Measurements from ENCODE around the gene NCEH1. TPM values are rescaled to one million over a fixed set of nuclear protein-coding genes. Genes with fewer than 3 reads are reported as not detected.

Gene NCEH1
- total and polyA plus RNA-seq, 2 of the 13 experiments (the other 11 are each of a cell fraction or from before 2014, with no cell fraction given), result 12.9 to 21.4 TPM

GRCh38 chr3:172696357-172696756 is 14.5 kb downstream of the NCEH1 start (continued):
- peak; percentile 97 for TF ChIP-seq FOXP4 (CRISPR knock-in tag; IDR thresholded peaks at IDR 0.05)
- TF ChIP-seq GFI1 (CRISPR knock-in tag; IDR thresholded peaks at IDR 0.05; ENCODE audit: borderline replicate concordance), result peak; percentile 80
- peak; percentile 87; the same call in 1 of the 2 replicates for TF ChIP-seq MIER3 (CRISPR knock-in tag; IDR thresholded peaks at IDR 0.05; ENCODE audit: borderline replicate concordance)
- peak; percentile 75; the same call in 1 of the 2 replicates for TF ChIP-seq RERE (CRISPR knock-in tag; IDR thresholded peaks at IDR 0.05; ENCODE audit: low read depth)
- peak; percentile 48; the same call in 1 of the 2 replicates for TF ChIP-seq SP5 (CRISPR knock-in tag; IDR thresholded peaks at IDR 0.05; ENCODE audit: borderline replicate concordance, low read depth)
- no peak for TF ChIP-seq HNRNPL (IDR thresholded peaks at IDR 0.05; ENCODE audit: low read depth, low read length)
- TF ChIP-seq ZNF337 (CRISPR knock-in tag; IDR thresholded peaks at IDR 0.05; ENCODE audit: borderline replicate concordance, low read depth), result no peak
- TF ChIP-seq EHMT2 (IDR thresholded peaks at IDR 0.05; ENCODE audit: borderline replicate concordance, low read depth, low read length), result no peak
- TF ChIP-seq ZNF503 (CRISPR knock-in tag; IDR thresholded peaks at IDR 0.05), result peak; percentile 91
- 0 out of 2 replicates have a peak, but pooled peaks have one; percentile 25 for TF ChIP-seq RBFOX2 (IDR thresholded peaks at IDR 0.05; ENCODE audit: low read depth, low read length)
- TF ChIP-seq POGK (CRISPR knock-in tag; conservative IDR thresholded peaks at IDR 0.05), result no peak
- TF ChIP-seq NR2F2 (IDR thresholded peaks at IDR 0.05; ENCODE audit: borderline replicate concordance, low read depth), result peak; percentile 78; the same call in 1 of the 2 replicates
- peak; percentile 93 for TF ChIP-seq GATA4 (IDR thresholded peaks at IDR 0.05; ENCODE audit: borderline replicate concordance, low read depth)
- TF ChIP-seq ZNF280D (CRISPR knock-in tag; IDR thresholded peaks at IDR 0.05), result peak; percentile 87
